Measurements from ENCODE around the gene IGFBP6.

DNA sequence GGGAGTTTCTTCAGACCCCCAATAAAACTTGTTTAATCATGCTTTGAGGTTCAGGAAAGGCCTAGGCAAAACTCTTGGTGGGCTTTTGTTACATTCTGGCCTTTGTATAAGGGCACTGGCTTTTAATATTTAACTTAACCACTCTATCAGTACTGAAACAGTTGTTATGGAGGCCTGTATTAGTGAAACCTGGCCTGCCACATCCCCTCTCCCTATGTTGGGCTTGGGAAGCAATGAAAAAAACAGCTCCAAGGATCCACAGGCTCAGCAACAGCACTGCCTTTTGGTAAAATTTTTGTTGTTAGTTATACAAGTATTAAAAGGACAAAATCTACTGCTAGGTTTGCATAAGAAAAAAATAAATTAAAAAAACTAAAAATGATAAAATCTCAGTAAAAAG, 16.5 kb downstream of the IGFBP6 start:
- TF ChIP-seq, protein P1, sequence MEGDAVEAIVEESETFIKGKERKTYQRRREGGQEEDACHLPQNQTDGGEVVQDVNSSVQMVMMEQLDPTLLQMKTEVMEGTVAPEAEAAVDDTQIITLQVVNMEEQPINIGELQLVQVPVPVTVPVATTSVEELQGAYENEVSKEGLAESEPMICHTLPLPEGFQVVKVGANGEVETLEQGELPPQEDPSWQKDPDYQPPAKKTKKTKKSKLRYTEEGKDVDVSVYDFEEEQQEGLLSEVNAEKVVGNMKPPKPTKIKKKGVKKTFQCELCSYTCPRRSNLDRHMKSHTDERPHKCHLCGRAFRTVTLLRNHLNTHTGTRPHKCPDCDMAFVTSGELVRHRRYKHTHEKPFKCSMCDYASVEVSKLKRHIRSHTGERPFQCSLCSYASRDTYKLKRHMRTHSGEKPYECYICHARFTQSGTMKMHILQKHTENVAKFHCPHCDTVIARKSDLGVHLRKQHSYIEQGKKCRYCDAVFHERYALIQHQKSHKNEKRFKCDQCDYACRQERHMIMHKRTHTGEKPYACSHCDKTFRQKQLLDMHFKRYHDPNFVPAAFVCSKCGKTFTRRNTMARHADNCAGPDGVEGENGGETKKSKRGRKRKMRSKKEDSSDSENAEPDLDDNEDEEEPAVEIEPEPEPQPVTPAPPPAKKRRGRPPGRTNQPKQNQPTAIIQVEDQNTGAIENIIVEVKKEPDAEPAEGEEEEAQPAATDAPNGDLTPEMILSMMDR (IDR thresholded peaks at IDR 0.05; ENCODE audit: low read depth, low read length, missing input control), result no peak
- TF ChIP-seq GABPA (IDR thresholded peaks at IDR 0.05 in 1 of 2, conservative IDR thresholded peaks at IDR 0.05 in 1 of 2) (no peak), YY1 (IDR thresholded peaks at IDR 0.05) (no peak), TAF1 (conservative IDR thresholded peaks at IDR 0.05) (no peak), JUND (IDR thresholded peaks at IDR 0.05) (no peak), RXRA (IDR thresholded peaks at IDR 0.05) (no peak), RAD21 (IDR thresholded peaks at IDR 0.05) (no peak)
- TF ChIP-seq, protein P2, sequence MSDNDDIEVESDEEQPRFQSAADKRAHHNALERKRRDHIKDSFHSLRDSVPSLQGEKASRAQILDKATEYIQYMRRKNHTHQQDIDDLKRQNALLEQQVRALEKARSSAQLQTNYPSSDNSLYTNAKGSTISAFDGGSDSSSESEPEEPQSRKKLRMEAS (IDR thresholded peaks at IDR 0.05), result no peak
- TF ChIP-seq, protein P3, sequence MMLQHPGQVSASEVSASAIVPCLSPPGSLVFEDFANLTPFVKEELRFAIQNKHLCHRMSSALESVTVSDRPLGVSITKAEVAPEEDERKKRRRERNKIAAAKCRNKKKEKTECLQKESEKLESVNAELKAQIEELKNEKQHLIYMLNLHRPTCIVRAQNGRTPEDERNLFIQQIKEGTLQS (IDR thresholded peaks at IDR 0.05), result no peak

Measured in liver (tissue), 3 donors.